Frontal cortex (tissue), 4 donors: ENCODE measurements around the gene TMEM127. TPM values are rescaled to one million over a fixed set of nuclear protein-coding genes. Genes with fewer than 3 reads are reported as not detected.
"Not testable (repeated sequence)": the region's sequence is repeated elsewhere in the genome, so short reads cannot be mapped to it uniquely, and the experiment has no call there.

Experiments
- DNase-seq, 2 donors: peaks; one replicate each; pipeline ENCODE4 v3.0.0; 2012; ENCODE audit warnings: low spot score in 2 of 2
- FAIRE-seq: peaks from 2 replicates; lab custom pipeline; 2012; peaks lifted over from hg19 to GRCh38; lab: Jason Lieb, UNC
- total RNA-seq: library from RNA; depleted of rRNA; stranded (reverse); fragments of >200 nt; gene quantifications from one replicate; pipeline ENCODE4 v1.2.3, GENCODE V29; 2014
- donor health status: control.
- donor health status: control.
- donor health status: control.

TMEM127 gene
- total RNA-seq, 1 donor from 2014 or later: 14.7 TPM

DNA sequence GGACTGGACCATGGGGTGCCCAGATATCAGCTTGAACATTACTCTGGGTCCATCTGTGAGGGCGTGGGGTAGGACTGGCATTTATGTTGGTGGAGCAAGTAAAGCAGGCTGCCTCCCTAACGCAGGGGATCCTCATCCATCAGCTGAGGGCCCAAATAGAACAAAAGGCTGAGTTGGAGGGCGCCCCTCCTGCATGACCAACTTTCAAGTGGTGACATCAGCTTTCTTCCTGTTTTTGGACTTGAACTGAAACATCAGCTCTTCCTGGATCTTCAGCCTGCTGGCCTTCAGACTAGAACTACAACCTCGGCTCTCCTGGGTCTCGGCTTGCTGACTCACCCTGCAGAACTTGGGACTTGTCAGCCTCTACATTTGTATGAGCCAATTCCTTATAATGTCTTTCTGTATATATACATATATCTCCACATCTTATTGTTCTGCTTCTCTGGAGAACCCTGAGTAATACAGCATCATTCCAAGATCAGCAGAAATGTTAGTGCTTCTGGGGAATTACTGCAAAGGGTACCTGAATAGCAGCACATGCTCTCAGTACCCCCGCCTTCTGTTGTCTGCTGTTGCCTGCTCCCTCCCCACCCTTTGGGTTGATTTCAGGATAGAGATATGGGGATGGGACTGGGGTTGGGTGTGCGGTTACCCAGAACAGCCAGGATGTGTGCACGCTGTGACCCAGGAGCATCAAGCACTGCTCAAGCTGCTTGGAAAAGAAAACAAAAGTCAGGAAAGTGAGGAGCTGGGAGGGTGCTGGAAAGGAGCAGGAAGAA, 20.0 kb downstream of the TMEM127 start:
- DNase-seq: no peak

GRCh38 chr2:96243843-96244242, 22.0 kb downstream of the TMEM127 start:
- FAIRE-seq (no peak), DNase-seq (no peak)

More for the DNA sequence above, 20.0 kb downstream of the TMEM127 start:
- no peak for FAIRE-seq

DNA sequence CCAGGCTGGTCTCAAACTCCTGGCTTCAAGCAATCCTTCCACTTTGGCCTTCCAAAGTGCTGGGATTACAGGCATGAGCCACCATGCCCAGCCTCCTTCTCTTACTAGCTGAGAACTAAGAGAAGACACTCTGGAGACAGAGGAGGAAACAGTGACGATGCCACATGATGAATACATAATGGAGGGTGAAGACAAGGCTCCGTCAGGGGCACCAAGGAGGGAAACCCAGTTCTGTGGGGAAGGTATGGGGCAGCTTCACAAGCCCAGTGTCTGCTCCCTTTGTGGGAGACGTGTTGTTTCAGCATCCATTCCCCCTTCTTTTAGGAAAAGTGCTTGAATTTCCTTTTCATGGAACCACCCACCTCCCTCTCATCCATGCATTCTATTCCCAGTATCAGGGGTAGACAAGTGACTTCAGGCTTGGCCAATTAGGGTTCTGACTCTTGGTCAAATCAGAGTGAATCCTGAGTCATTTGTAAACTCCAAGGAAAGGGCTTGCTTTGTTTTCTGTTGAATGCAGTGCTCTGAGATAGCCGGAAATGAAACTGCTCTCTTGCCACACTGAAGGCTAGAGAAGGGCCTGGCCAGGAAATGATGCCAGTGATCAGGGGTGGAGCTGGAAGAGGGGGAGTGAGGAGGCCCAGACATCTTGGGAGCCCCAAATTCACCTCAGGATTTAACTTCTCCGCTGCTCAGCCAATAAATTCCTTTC, 23.7 kb downstream of the TMEM127 start:
- DNase-seq: no peak

GRCh38 chr2:96241227-96241626, 24.6 kb downstream of the TMEM127 start:
- FAIRE-seq (no peak), DNase-seq (no peak)

More for the DNA sequence above, 23.7 kb downstream of the TMEM127 start:
- no peak for FAIRE-seq

DNA sequence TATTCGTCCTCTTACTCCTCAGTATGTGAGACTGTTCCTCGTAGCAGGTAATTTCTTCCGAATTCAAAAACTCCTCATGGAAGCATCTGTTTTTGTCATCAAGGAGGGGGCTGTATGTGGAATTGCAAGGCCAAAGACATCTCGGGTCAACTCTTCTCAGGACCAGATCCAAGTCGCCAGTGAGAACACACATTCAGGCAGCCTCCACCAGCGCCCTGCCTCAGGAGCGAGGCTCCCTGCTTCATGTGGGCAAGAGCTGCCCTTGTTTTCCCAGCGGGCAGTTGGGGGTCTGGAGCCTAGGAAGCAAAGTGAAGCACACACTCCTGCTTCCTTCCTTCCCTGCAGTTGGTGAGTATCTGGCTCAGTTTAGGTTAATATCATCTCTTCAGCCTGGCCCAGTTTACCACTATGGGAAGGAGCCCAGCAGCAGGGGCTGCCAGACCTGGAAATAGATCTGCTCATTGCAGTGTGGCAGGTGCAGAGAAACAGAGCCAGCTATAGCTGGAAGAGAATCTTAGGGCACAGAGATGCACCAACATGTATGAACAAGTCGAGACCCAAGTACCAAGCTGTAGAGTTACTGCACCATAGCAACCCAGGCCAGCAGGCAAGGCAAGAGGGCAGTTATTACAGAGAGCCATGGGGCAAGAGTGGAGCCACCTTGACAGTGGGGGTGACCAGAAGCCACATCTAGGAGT, 25.3 kb downstream of the TMEM127 start:
- FAIRE-seq (no peak), DNase-seq (no peak)

DNA sequence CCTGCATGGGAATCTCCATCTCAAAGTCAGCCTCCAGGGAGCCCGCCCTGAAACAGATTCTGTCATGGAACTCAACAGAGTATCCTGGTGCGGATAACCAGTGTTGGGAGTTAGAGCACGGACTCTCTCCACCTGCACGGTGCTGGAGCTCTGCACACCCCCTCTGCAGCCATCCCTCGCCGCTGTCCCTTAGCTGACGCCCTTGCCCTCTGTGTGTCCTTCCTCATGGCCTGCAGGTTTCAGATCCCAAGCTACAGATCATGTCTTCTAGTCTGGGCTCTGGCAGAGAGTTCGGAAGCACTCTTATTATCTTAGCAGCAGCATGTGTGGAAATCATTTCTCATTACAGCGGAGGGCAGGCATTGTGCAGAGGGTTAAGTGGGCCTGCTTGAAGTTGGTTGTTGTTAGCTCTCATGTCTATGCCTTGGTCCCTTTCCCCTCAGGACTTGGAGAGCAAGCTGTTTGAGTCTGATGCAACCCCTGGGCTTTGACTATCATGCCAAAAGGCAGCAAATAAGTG, 26.0 kb downstream of the TMEM127 start:
- no peak for DNase-seq
- no peak for FAIRE-seq

DNA sequence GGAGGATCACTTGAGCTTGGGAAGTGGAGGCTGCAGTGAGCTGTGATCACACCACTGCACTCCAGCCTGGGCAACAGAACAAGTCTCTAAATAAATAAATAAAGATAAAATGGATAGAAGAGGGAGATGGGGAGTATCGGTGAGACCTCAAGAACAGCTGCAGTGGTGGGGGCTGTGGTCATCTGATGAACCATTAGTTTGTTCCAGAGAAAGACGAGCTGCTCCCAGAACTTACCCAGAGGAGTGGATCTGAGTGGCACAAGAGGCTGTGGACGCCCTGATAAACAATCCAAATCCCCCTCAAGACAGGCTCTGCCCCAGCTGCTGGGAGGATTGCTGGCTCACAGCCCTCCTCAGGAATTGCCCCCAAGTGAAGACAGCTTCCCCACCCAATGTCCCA, 26.7 kb downstream of the TMEM127 start:
- no peak for FAIRE-seq
- DNase-seq: no peak

GRCh38 chr2:96238266-96238665, 27.5 kb downstream of the TMEM127 start:
- no peak for DNase-seq
- no peak for FAIRE-seq

DNA sequence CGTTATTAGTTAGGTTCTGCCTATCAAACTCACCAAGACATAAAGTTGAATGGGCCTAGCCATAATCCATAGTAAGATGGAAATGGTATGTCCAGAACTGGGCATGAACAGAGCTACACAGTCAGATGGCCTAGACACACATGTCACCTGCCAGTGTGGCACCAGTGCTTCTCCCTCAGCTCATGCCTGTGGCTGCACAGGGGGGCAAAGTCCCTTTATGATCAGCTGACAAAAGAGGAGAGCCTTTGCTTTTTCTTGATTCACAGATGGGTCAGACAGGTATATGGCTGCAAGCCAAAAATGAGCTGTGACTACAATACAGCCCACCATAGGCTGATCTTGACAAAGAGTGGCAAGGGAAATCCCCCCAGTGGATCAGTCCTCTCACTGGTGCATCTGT, 28.9 kb downstream of the TMEM127 start:
- FAIRE-seq: no peak

DNA sequence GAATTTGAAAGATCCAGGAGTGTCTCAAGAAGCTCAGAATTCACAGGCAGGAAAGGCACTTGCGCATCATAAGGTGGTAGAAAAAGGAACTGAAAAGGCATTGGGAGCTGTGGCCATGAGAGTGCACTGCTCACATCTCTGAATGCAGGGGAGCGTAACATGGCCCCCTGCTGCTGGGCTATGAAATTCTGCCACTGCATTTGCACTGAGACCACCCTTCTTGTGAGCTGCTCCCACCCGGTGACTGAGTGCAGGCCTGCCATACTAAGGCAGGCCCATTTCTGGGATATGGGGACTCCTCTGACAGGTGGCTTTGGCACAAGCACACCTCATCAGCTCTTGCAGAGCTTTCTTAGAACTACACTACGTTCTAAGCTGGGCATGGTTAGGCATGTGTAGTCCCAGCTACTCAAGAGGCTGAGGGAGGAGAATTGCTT, 31.9 kb downstream of the TMEM127 start:
- DNase-seq (no peak), FAIRE-seq (no peak)

More for the DNA sequence above, 28.9 kb downstream of the TMEM127 start:
- DNase-seq: no peak

DNA sequence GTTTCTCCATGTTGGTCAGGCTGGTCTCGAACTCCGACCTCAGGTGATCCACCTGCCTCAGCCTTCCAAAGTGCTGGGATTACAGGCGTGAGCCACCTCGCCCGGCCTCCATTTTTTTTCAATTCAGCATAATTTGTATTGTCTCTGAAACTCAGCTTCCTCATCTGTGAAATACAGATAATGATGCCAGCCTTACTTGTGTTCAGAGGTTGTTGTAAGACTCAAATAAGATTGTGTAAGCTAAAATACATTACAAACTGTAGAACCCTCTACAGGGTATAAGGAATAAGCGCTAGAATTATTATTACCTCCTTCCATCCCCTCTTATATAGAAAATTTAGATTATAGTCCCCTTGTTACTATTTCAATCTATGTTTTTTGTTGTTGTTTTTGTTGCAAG, 32.4 kb downstream of the TMEM127 start:
- no peak for FAIRE-seq
- no peak for DNase-seq

GRCh38 chr2:96231316-96231715, 34.5 kb downstream of the TMEM127 start:
- FAIRE-seq: no peak
- no peak for DNase-seq

GRCh38 chr2:96225016-96225533, 40.7 kb downstream of the TMEM127 start:
- no peak for DNase-seq
- FAIRE-seq: no peak

DNA sequence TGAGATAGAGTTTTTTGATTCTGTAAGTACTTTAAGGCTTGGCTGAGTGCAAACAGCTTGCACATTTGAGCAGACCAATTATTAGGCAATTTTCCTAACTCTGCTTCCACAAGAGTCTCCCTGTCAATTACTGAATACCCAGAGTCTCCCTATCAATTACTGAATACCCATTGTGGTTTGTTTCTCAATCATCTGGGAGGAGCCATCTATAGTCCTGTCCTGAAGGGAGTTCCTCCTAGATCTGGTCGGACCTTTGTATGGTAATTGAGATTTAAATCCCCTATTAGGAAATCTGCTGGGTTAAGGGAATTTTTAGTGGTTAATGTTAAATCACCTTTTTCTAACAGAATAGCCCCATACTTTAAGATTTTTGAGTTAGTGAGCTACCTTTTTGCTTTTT, 44.7 kb downstream of the TMEM127 start:
- FAIRE-seq, DNase-seq: not testable (repeated sequence)

GRCh38 chr2:96219959-96220358, 45.8 kb downstream of the TMEM127 start:
- not testable (repeated sequence) for FAIRE-seq, DNase-seq

DNA sequence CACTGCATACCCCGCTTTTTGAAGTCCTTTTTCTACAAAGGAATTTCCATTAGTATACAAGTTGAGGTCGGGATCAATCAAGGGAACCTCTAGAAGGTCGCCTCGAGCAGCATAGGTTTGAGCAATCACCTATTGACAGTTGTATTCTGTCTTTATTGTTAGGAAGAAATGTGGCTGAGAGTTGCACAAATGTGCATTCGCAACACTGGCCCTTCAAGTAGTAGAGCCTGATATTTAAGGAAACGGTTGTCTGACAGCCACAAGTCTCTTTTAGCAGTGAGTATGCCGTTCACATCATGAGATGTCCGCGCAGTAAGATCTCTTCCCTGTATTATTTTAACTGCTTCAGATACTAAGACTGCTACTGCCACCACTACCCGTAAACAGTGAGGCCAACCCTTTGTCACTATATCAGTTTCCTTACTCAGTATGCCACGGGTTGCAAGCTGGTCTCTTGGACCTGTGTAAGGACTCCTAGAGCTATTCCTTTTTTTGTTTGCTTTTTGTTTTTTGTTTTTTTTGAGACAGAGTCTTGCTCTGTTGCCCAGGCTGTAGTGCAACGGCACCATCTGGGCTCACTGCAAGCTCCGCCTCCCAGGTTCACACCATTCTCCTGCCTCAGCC, 47.2 kb downstream of the TMEM127 start:
- no peak for FAIRE-seq

GRCh38 chr2:96214554-96214953, 51.2 kb downstream of the TMEM127 start:
- FAIRE-seq: no peak
- no peak for DNase-seq

More for the DNA sequence above, 47.2 kb downstream of the TMEM127 start:
- no peak for DNase-seq

DNA sequence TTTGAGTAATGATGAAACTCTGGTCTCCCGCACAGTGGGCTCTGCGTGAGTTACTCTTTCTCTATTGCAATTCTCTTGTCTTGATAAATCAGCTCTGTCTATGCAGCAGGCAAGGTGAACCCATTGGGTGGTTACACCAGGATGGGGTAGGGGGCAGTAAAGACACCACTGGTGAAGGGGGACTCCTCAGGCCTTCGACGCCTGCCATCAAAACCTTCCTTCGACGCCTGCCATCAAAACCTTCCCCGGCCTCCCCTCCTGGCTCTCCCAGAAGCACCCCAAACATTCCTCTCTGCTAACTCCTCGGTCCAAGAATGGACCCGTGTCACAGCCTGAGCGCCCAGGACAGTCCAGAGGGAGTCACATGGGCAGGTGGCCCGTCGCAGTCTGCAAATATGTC, 52.4 kb downstream of the TMEM127 start:
- DNase-seq: no peak
- FAIRE-seq: no peak

GRCh38 chr2:96212339-96212738, 53.5 kb downstream of the TMEM127 start:
- FAIRE-seq (no peak), DNase-seq (no peak)

DNA sequence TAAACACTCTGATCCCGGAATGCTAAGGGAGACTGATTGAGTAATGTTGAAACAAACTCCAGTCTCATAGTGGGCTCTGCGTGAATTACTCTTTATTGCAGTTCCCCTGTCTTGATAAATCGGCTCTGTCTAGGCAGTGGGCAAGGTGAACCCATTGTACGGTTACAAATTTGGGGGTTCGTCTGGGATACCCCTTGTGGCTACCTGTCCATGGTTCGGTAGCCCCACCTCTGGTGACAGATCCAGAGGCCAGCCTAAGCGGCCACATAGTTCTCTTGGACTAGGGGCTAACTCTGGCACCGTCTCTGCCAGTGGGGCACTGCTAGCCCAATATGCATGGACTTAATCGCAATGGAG, 56.1 kb downstream of the TMEM127 start:
- DNase-seq (no peak), FAIRE-seq (no peak)
